ENCODE data around the gene KLK5. TPM values are rescaled to one million over a fixed set of nuclear protein-coding genes. Genes with fewer than 3 reads are reported as not detected.
"Not testable (repeated sequence)": the region's sequence is repeated elsewhere in the genome, so short reads cannot be mapped to it uniquely, and the experiment has no call there.

Gene KLK5
- total and polyA plus RNA-seq, 9 donors, result 0.17 to 2.3 (median 0.41) TPM; not detected in 6

- Histone ChIP-seq H3K4me3 (no peak overlapping the region), H3K27ac (no peak overlapping the region), H3K4me1 (ENCODE audit: insufficient read depth) (no peaks in the 10 kb centered on the region), H3K27me3 (no peaks in the 10 kb centered on the region), H3K9me3 (no peaks in the 10 kb centered on the region), H3K36me3 (no peaks in the 10 kb centered on the region)
- DNase-seq, result no peak
- intact Hi-C loops (cut with DNase I), result no loop called here
- WGBS, 3 donors, result 16 to 32% (median 25%) methylated on average over 2 to 8 of the region's 9 CpGs
- no peak for TF ChIP-seq EP300 (IDR thresholded peaks at IDR 0.05)
- TF ChIP-seq POLR2A (IDR thresholded peaks at IDR 0.05), result no peak
- TF ChIP-seq, protein P1, sequence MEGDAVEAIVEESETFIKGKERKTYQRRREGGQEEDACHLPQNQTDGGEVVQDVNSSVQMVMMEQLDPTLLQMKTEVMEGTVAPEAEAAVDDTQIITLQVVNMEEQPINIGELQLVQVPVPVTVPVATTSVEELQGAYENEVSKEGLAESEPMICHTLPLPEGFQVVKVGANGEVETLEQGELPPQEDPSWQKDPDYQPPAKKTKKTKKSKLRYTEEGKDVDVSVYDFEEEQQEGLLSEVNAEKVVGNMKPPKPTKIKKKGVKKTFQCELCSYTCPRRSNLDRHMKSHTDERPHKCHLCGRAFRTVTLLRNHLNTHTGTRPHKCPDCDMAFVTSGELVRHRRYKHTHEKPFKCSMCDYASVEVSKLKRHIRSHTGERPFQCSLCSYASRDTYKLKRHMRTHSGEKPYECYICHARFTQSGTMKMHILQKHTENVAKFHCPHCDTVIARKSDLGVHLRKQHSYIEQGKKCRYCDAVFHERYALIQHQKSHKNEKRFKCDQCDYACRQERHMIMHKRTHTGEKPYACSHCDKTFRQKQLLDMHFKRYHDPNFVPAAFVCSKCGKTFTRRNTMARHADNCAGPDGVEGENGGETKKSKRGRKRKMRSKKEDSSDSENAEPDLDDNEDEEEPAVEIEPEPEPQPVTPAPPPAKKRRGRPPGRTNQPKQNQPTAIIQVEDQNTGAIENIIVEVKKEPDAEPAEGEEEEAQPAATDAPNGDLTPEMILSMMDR (IDR thresholded peaks at IDR 0.05), result no peak
Measured at GRCh38 chr19:50974702-50975556, 22.1 kb upstream of the KLK5 start.

- no peaks in the 10 kb centered on the region for H3K4me1 ChIP-seq (ENCODE audit: insufficient read depth)
- intact Hi-C loops (cut with DNase I), result no loop called here
- DNase-seq, result no peak
- 69 to 75% (median 72%) methylated on average over 9 of the region's 9 CpGs for WGBS, 3 donors
- no peaks in the 10 kb centered on the region for H3K27me3 ChIP-seq
- TF ChIP-seq EP300 (IDR thresholded peaks at IDR 0.05) (no peak), POLR2A (IDR thresholded peaks at IDR 0.05) (no peak)
- TF ChIP-seq, protein P1 (IDR thresholded peaks at IDR 0.05), result no peak
- H3K27ac ChIP-seq, result no peak overlapping the region
- H3K9me3 ChIP-seq, result no peaks in the 10 kb centered on the region
- H3K4me3 ChIP-seq, result no peak overlapping the region
- no peaks in the 10 kb centered on the region for H3K36me3 ChIP-seq
Measured at GRCh38 chr19:50972795-50973376, 20.0 kb upstream of the KLK5 start.

GRCh38 chr19:50969810-50970209 lies 17.0 kb upstream of the KLK5 start:
- 76 to 83% (median 79%) methylated on average over 3 of the region's 3 CpGs for WGBS, 3 donors
- intact Hi-C loops (cut with DNase I); H3K9me3 ChIP-seq: not testable (repeated sequence)

GRCh38 chr19:50969413-50969760 lies 16.5 kb upstream of the KLK5 start, which contains the start of gene KLK6:
Gene KLK6, minus strand, starts transcription at chr19:50969591. Its CDS starts 1,487 bp downstream, at chr19:50968104.
- H3K4me1 ChIP-seq (ENCODE audit: insufficient read depth), result no peaks in the 10 kb centered on the region
- H3K9me3 ChIP-seq, result no peaks in the 10 kb centered on the region
- no peak within 1 kb of the TSS for H3K4me3 ChIP-seq
- no peak for DNase-seq
- intact Hi-C loops (cut with DNase I), result no loop called here
- TF ChIP-seq POLR2A (IDR thresholded peaks at IDR 0.05) (no peak), EP300 (IDR thresholded peaks at IDR 0.05) (no peak)
- TF ChIP-seq, protein P1 (IDR thresholded peaks at IDR 0.05), result no peak
- no peaks in the 10 kb centered on the region for H3K36me3 ChIP-seq
- no peak within 1 kb of the TSS for H3K27ac ChIP-seq
- WGBS, 3 donors, result 74% methylated on average over 19 of the region's 19 CpGs
- H3K27me3 ChIP-seq, result no peaks in the 10 kb centered on the region

More at GRCh38 chr19:50969810-50970209, 17.0 kb upstream of the KLK5 start:
- H3K4me3 ChIP-seq; DNase-seq; H3K27ac ChIP-seq; H3K36me3 ChIP-seq; H3K4me1 ChIP-seq (ENCODE audit: insufficient read depth); H3K27me3 ChIP-seq: not testable (repeated sequence)
